IMR-90 (cell line): ENCODE data around the gene ABHD16B. TPM values are rescaled to one million over a fixed set of nuclear protein-coding genes. Genes with fewer than 3 reads are reported as not detected.

Experiments
- ATAC-seq: fragments of 200-7000 bp; cut with Tn5 transposase; 2 replicates; pipeline ENCODE4 v1.9.1; 2020; ENCODE audit warnings: low read depth, mild to moderate bottlenecking, moderate library complexity
- BruUV-seq: library from RNA; stranded (reverse); fragments of 400-500 nt; replicated peaks from 2 replicates; lab custom pipeline; 2021; lab: Mats Ljungman, UMichigan
- CTCF ChIA-PET: fragments of 300-600 bp; formaldehyde crosslinking; extraction: SDS; loops from one replicate; lab custom pipeline; 2021; ENCODE audit warnings: antibody characterized with exemption; lab: Yijun Ruan, JAX
- POLR2A ChIA-PET: fragments of 300-600 bp; sonication (Branson Sonifier 250); formaldehyde crosslinking; loops from one replicate; lab custom pipeline; 2022; ENCODE audit warnings: antibody characterized with exemption; ENCODE audit not compliant: unreplicated experiment; lab: Charles Lee
- DNase-seq: peaks from one replicate; pipeline ENCODE4 v3.0.0; 2013
- H2AFZ ChIP-seq: replicated peaks from 2 replicates; pipeline ENCODE3; 2013; ENCODE audit warnings: low read length, mild to moderate bottlenecking; ENCODE audit not compliant: poor library complexity
- H2AK5ac ChIP-seq: 2 replicates; pipeline ENCODE4 v1.6.1; 2013; ENCODE audit warnings: low read depth, low read length, inconsistent platforms
- H2AK9ac ChIP-seq: replicated peaks from 2 replicates; pipeline ENCODE3; 2013; ENCODE audit warnings: mild to moderate bottlenecking, low read depth, low read length, moderate library complexity; ENCODE audit not compliant: poor library complexity
- H2BK120ac ChIP-seq: 2 replicates; pipeline ENCODE4 v1.6.1; 2013; ENCODE audit warnings: low read depth, low read length, inconsistent platforms
- H2BK15ac ChIP-seq: 3 replicates; pipeline ENCODE4 v1.6.1; 2013; ENCODE audit warnings: low read depth, low read length, inconsistent platforms
- H2BK20ac ChIP-seq: 2 replicates; pipeline ENCODE4 v1.6.1; 2013; ENCODE audit warnings: low read depth, mild to moderate bottlenecking, inconsistent platforms, low read length, moderate library complexity
- H2BK5ac ChIP-seq: 2 replicates; pipeline ENCODE4 v1.6.1; 2013; ENCODE audit warnings: mild to moderate bottlenecking, low read depth, low read length, inconsistent platforms; ENCODE audit not compliant: poor library complexity, severe bottlenecking
- H3K14ac ChIP-seq: replicated peaks from 2 replicates; pipeline ENCODE4 v1.6.1; 2013; ENCODE audit warnings: low read depth, low read length, inconsistent platforms
- H3K18ac ChIP-seq: 2 replicates; pipeline ENCODE4 v1.6.1; 2013; ENCODE audit warnings: low read depth, low read length, control low read depth
- H3K23ac ChIP-seq: 2 replicates; pipeline ENCODE4 v1.6.1; 2013; ENCODE audit warnings: low read depth, low read length, inconsistent platforms
- H3K27ac ChIP-seq: 2 replicates; pipeline ENCODE4 v1.5.1; 2013; ENCODE audit warnings: mild to moderate bottlenecking, control low read depth, low read length; ENCODE audit not compliant: insufficient read depth
- H3K27me3 ChIP-seq: 2 replicates; pipeline ENCODE4 v1.6.1; 2013; ENCODE audit warnings: low read length; ENCODE audit not compliant: control insufficient read depth, insufficient read depth
- H3K36me3 ChIP-seq: 2 replicates; pipeline ENCODE4 v1.6.1; 2013; ENCODE audit warnings: low read length, mixed read lengths; ENCODE audit not compliant: control insufficient read depth, insufficient read depth
- H3K4ac ChIP-seq: 2 replicates; pipeline ENCODE4 v1.6.1; 2013; ENCODE audit warnings: low read depth, low read length, inconsistent platforms
- H3K4me1 ChIP-seq: 2 replicates; pipeline ENCODE4 v1.6.1; 2013; ENCODE audit warnings: low read length, mixed read lengths; ENCODE audit not compliant: control insufficient read depth, insufficient read depth
- H3K4me2 ChIP-seq: 2 replicates; pipeline ENCODE4 v1.6.1; 2013; ENCODE audit warnings: low read depth, mild to moderate bottlenecking, control low read depth, low read length, moderate library complexity
- H3K4me3 ChIP-seq: 2 replicates; pipeline ENCODE4 v1.5.1; 2013; ENCODE audit warnings: low read depth, mild to moderate bottlenecking, control low read depth, low read length, moderate library complexity; ENCODE audit not compliant: insufficient read depth
- H3K56ac ChIP-seq: 2 replicates; pipeline ENCODE4 v1.6.1; 2013; ENCODE audit warnings: low read length, inconsistent platforms; ENCODE audit not compliant: insufficient read depth; ENCODE audit errors: extremely low read depth
- H3K79me1 ChIP-seq, 2 experiments: 2 replicates each; pipeline ENCODE4 v1.6.1; 2013; ENCODE audit warnings: low read length in 2 of 2, inconsistent platforms in 1 of 2, low read depth in 1 of 2
- H3K9ac ChIP-seq: 2 replicates; pipeline ENCODE4 v1.6.1; 2013; ENCODE audit warnings: low read depth, low read length, control low read depth
- H3K9me1 ChIP-seq: 2 replicates; pipeline ENCODE4 v1.6.1; 2013; ENCODE audit warnings: low read length, inconsistent platforms; ENCODE audit not compliant: insufficient read depth
- H3K9me3 ChIP-seq: 2 replicates; pipeline ENCODE4 v1.6.1; 2013; ENCODE audit warnings: low read length; ENCODE audit not compliant: control insufficient read depth, insufficient read depth
- H4K20me1 ChIP-seq: 2 replicates; pipeline ENCODE4 v1.6.1; 2013; ENCODE audit warnings: low read length, inconsistent platforms; ENCODE audit not compliant: insufficient read depth
- H4K5ac ChIP-seq: 2 replicates; pipeline ENCODE4 v1.6.1; 2013; ENCODE audit warnings: mild to moderate bottlenecking, low read depth, low read length, control low read depth
- H4K8ac ChIP-seq, 2 experiments: 2 replicates each; pipeline ENCODE4 v1.6.1; 2013; ENCODE audit warnings: low read depth in 2 of 2, low read length in 2 of 2, control low read depth in 1 of 2, inconsistent platforms in 1 of 2
- H4K91ac ChIP-seq: 2 replicates; pipeline ENCODE4 v1.6.1; 2013; ENCODE audit warnings: low read depth, low read length, inconsistent platforms; ENCODE audit not compliant: insufficient read depth
- BHLHE40 ChIP-seq: fragments of 150-350 bp; IDR thresholded peaks from 2 replicates; pipeline ENCODE4 v1.6.1; 2016; ENCODE audit warnings: mild to moderate bottlenecking, low read depth, low read length
- CEBPB ChIP-seq: IDR thresholded peaks from 2 replicates; pipeline ENCODE4 v1.6.1; 2012; ENCODE audit warnings: low read depth, low read length, improper control_type of control experiment
- CHD1 ChIP-seq: IDR thresholded peaks from 2 replicates; pipeline ENCODE4 v1.6.1; 2012; ENCODE audit warnings: low read depth, low read length, improper control_type of control experiment
- CTCF ChIP-seq: conservative IDR thresholded peaks from 2 replicates; pipeline ENCODE4 v1.5.1; 2012; ENCODE audit warnings: mild to moderate bottlenecking, low read depth, low read length, improper control_type of control experiment
- FOS ChIP-seq: fragments of 150-350 bp; IDR thresholded peaks from 2 replicates; pipeline ENCODE4 v1.6.1; 2016; ENCODE audit warnings: low read depth, low read length
- MAZ ChIP-seq: IDR thresholded peaks from 2 replicates; pipeline ENCODE4 v1.6.1; 2012; ENCODE audit warnings: low read depth, mild to moderate bottlenecking, low read length, improper control_type of control experiment, moderate library complexity, borderline replicate concordance
- NFE2L2 ChIP-seq: fragments of 150-350 bp; IDR thresholded peaks from 2 replicates; pipeline ENCODE4 v1.6.1; 2016; ENCODE audit warnings: low read depth, mild to moderate bottlenecking, low read length
- POLR2A ChIP-seq: IDR thresholded peaks from 2 replicates; pipeline ENCODE4 v1.6.1; 2012; ENCODE audit warnings: mild to moderate bottlenecking, low read depth, low read length
- RAD21 ChIP-seq: IDR thresholded peaks from 2 replicates; pipeline ENCODE4 v1.6.1; 2012; ENCODE audit warnings: low read length, improper control_type of control experiment
- RCOR1 ChIP-seq: IDR thresholded peaks from 2 replicates; pipeline ENCODE4 v1.6.1; 2012; ENCODE audit warnings: mild to moderate bottlenecking, low read length, improper control_type of control experiment; ENCODE audit not compliant: insufficient replicate concordance
- RFX5 ChIP-seq: IDR thresholded peaks from 2 replicates; pipeline ENCODE4 v1.8.0; 2012; ENCODE audit warnings: low read depth, mild to moderate bottlenecking, low read length, moderate library complexity
- SMC3 ChIP-seq: fragments of 150-350 bp; IDR thresholded peaks from 2 replicates; pipeline ENCODE4 v1.6.1; 2016; ENCODE audit warnings: low read depth, mild to moderate bottlenecking, antibody characterized with exemption, low read length, moderate library complexity
- USF2 ChIP-seq: fragments of 150-350 bp; IDR thresholded peaks from 2 replicates; pipeline ENCODE4 v1.6.1; 2017; ENCODE audit warnings: mild to moderate bottlenecking, antibody characterized with exemption, low read length, low read depth
- WGBS, 2 experiments: methylation state at CpG; one replicate each; pipeline versions ENCODE4 v1.1.5 to v1.1.7; 2013; ENCODE audit warnings: missing lambda C conversion rate in 2 of 2; ENCODE audit not compliant: insufficient read length in 1 of 2; ENCODE audit errors: extremely low coverage in 2 of 2; 5-methylcytosine and 5-hydroxymethylcytosine counted together
- dilution Hi-C: fragments of 300-500 bp; cut with HindIII; formaldehyde crosslinking; loops from one replicate; pipeline ENCODE4 v1.14.3; 2018; ENCODE audit warnings: low sequenced_read_pairs; ENCODE audit not compliant: unreplicated experiment
- in situ Hi-C: fragments of 300-500 bp; cut with MboI; formaldehyde crosslinking; loops from 3 replicates; pipeline ENCODE4 v1.14.3; 2019; ENCODE audit warnings: low sequenced_read_pairs, inconsistent platforms, mixed read lengths
- intact Hi-C: fragments of 100-400 bp; cut with micrococcal nuclease; formaldehyde crosslinking; loops from 2 replicates; pipeline ENCODE4 v1.10.0; 2022
- polyA plus RNA-seq, 3 experiments: library from polyadenylated mRNA; depleted of rRNA; stranded (reverse); fragments of >200 nt; gene quantifications; 2 replicates each; pipeline ENCODE4 v1.2.3, GENCODE V29; 2012; ENCODE audit warnings: low replicate concordance in 1 of 3
- total RNA-seq: library from RNA; depleted of rRNA; stranded (reverse); fragments of >200 nt; gene quantifications from 2 replicates; pipeline ENCODE4 v1.2.3, GENCODE V29; 2012

Gene ABHD16B
- total and polyA plus RNA-seq, 2 of the 4 experiments (the other 2 are of a cell fraction), result 0.05 TPM; not detected in 1

GRCh38 chr20:63821811-63822210, 39.5 kb upstream of the ABHD16B start:
- Histone ChIP-seq H3K36me3 (0 out of 2 replicates have a peak, but pooled peaks cover 3% of the 10 kb centered on the region), H3K4me1 (peaks cover 11% of the 10 kb centered on the region), H3K14ac (no peak overlapping the region), H3K27me3 (no peaks in the 10 kb centered on the region), H4K20me1 (peaks cover 43% of the 10 kb centered on the region), H2BK20ac (no peak overlapping the region), H3K4me3 (no peak overlapping the region), H2BK120ac (no peak overlapping the region), H3K56ac (no peak overlapping the region), H3K23ac (no peak overlapping the region), H3K4ac (no peak overlapping the region), H3K9ac (no peak overlapping the region), H2BK15ac (no peak overlapping the region), H3K9me1 (peaks cover 12% of the 10 kb centered on the region), H3K9me3 (no peaks in the 10 kb centered on the region), H2AK5ac (no peak overlapping the region), H2AFZ (no peak overlapping the region), H4K5ac (no peak overlapping the region), H2AK9ac (no peak overlapping the region), H3K27ac (no peak overlapping the region), H3K18ac (no peak overlapping the region), H3K4me2 (no peak overlapping the region), H4K91ac (no peak overlapping the region), H2BK5ac (no peak overlapping the region), H4K8ac (no peak overlapping the region), H3K79me1 (peaks cover 20 to 69% of the 10 kb centered on the region in 2 experiments)
- 97% methylated on average over 4 of the region's 8 CpGs; no CpG with 5 or more reads in 1 of the 2 experiments for WGBS, 2 experiments
- in situ Hi-C loops, result no loop called here
- dilution Hi-C loops, result no loop called here
- intact Hi-C loops, result no loop called here
- ChIA-PET POLR2A (no interaction called here), CTCF (no interaction called here)
- BruUV-seq, result no TSS peak
- ATAC-seq (no peak), DNase-seq (no peak)
- no peak for TF ChIP-seq FOS
- no peak for TF ChIP-seq RFX5
- TF ChIP-seq POLR2A, result no peak
- no peak for TF ChIP-seq BHLHE40
- TF ChIP-seq RAD21, result no peak
- TF ChIP-seq CTCF, result no peak
- no peak for TF ChIP-seq NFE2L2
- TF ChIP-seq MAZ, result no peak
- no peak for TF ChIP-seq CHD1
- no peak for TF ChIP-seq CEBPB
- no peak for TF ChIP-seq USF2
- TF ChIP-seq SMC3, result no peak
- no peak for TF ChIP-seq RCOR1
